ENCODE data around the gene VDR. TPM values are rescaled to one million over a fixed set of nuclear protein-coding genes. Genes with fewer than 3 reads are reported as not detected.

The VDR gene
- total and polyA plus RNA-seq, 2 donors (not counting 1 experiment from before 2014, with no cell fraction given): 0.37 to 0.42 TPM

GRCh38 chr12:47889040-47889439, 15.8 kb downstream of the VDR start:
- H3K27me3 Mint-ChIP-seq: peaks cover 5% of the 10 kb centered on the region
- Histone ChIP-seq H3K4me2 (replicated peaks; ENCODE audit: low read depth, low read length, poor library complexity, severe bottlenecking) (no peak overlapping the region), H3K4me3 (ENCODE audit: control extremely low read depth in 1 of 5, extremely low read depth in 1 of 5, insufficient read depth in 1 of 5, low read depth in 2 of 5, low read length in 4 of 5) (no peak overlapping the region), H3K36me3 (replicated peaks in 1 of 2; ENCODE audit: control extremely low read depth in 1 of 2, control insufficient read depth in 1 of 2, extremely low read depth in 1 of 2, insufficient read depth in 2 of 2, low read length in 1 of 2) (no peaks in the 10 kb centered on the region), H3K9me3 (ENCODE audit: control extremely low read depth in 1 of 3, control insufficient read depth in 2 of 3, insufficient read depth in 1 of 3, low read length in 2 of 3) (no peaks in the 10 kb centered on the region), H3K9ac (ENCODE audit: low read length) (no peak overlapping the region), H3K79me2 (ENCODE audit: control insufficient read depth, insufficient read depth, low read length) (no peaks in the 10 kb centered on the region), H3K27ac (ENCODE audit: low read length in 2 of 2) (no peak overlapping the region), H2AFZ (ENCODE audit: insufficient read depth, low read depth, low read length, poor library complexity, severe bottlenecking) (peak overlapping the region; percentile 3), H3K4me1 (ENCODE audit: control insufficient read depth in 2 of 2, insufficient read depth in 2 of 2, low read length in 2 of 2) (peaks cover 6 to 15% of the 10 kb centered on the region in 2 donors), H3K27me3 (replicated peaks in 1 of 4; ENCODE audit: control extremely low read depth in 1 of 4, control insufficient read depth in 3 of 4, insufficient read depth in 4 of 4, low read length in 3 of 4) (no peaks in the 10 kb centered on the region), H4K20me1 (ENCODE audit: control insufficient read depth, insufficient read depth, low read length, poor library complexity, severe bottlenecking) (no peaks in the 10 kb centered on the region)
- TF ChIP-seq EZH2 (IDR thresholded peaks at IDR 0.05; ENCODE audit: borderline replicate concordance, insufficient read depth, low read depth, low read length, poor library complexity, severe bottlenecking) (no peak), CTCF (IDR thresholded peaks at IDR 0.05) (no peak)
- POLR2A ChIA-PET: no interaction called here
- peaks cover 10% of the 10 kb centered on the region for H3K4me1 Mint-ChIP-seq
- no peak overlapping the region for H3K4me3 Mint-ChIP-seq
- DNase-seq (no peak), ATAC-seq (ENCODE audit: low read depth) (peak; percentile 43)
- intact Hi-C loops (cut with micrococcal nuclease): no loop called here
- no peaks in the 10 kb centered on the region for H3K9me3 Mint-ChIP-seq (ENCODE audit: insufficient read depth)
- CTCF ChIA-PET: no interaction called here
- H3K27ac Mint-ChIP-seq: no peak overlapping the region
- no CpG with 5 or more reads among the region's 4 CpGs for WGBS (ENCODE audit: insufficient coverage)

- H3K9me3 Mint-ChIP-seq (ENCODE audit: insufficient read depth): no peaks in the 10 kb centered on the region
- Histone ChIP-seq H3K27ac (ENCODE audit: low read length in 2 of 2) (no peak overlapping the region), H2AFZ (ENCODE audit: insufficient read depth, low read depth, low read length, poor library complexity, severe bottlenecking) (no peak overlapping the region), H3K36me3 (replicated peaks in 1 of 2; ENCODE audit: control extremely low read depth in 1 of 2, control insufficient read depth in 1 of 2, extremely low read depth in 1 of 2, insufficient read depth in 2 of 2, low read length in 1 of 2) (no peaks in the 10 kb centered on the region), H3K79me2 (ENCODE audit: control insufficient read depth, insufficient read depth, low read length) (no peaks in the 10 kb centered on the region), H3K9me3 (ENCODE audit: control extremely low read depth in 1 of 3, control insufficient read depth in 2 of 3, insufficient read depth in 1 of 3, low read length in 2 of 3) (no peaks in the 10 kb centered on the region), H3K4me1 (ENCODE audit: control insufficient read depth in 2 of 2, insufficient read depth in 2 of 2, low read length in 2 of 2) (peaks cover 5 to 19% of the 10 kb centered on the region in 2 donors), H3K9ac (ENCODE audit: low read length) (no peak overlapping the region), H3K27me3 (replicated peaks in 1 of 4; ENCODE audit: control extremely low read depth in 1 of 4, control insufficient read depth in 3 of 4, insufficient read depth in 4 of 4, low read length in 3 of 4) (peaks cover 0 to 6% (median 0%) of the 10 kb centered on the region in 4 experiments), H3K4me3 (ENCODE audit: control extremely low read depth in 1 of 5, extremely low read depth in 1 of 5, insufficient read depth in 1 of 5, low read depth in 2 of 5, low read length in 4 of 5) (no peak overlapping the region), H4K20me1 (ENCODE audit: control insufficient read depth, insufficient read depth, low read length, poor library complexity, severe bottlenecking) (no peaks in the 10 kb centered on the region), H3K4me2 (replicated peaks; ENCODE audit: low read depth, low read length, poor library complexity, severe bottlenecking) (no peak overlapping the region)
- WGBS (ENCODE audit: insufficient coverage): 94% methylated on average over 9 of the region's 9 CpGs
- peaks cover 8% of the 10 kb centered on the region for H3K27me3 Mint-ChIP-seq
- TF ChIP-seq CTCF (IDR thresholded peaks at IDR 0.05) (no peak), EZH2 (IDR thresholded peaks at IDR 0.05; ENCODE audit: borderline replicate concordance, insufficient read depth, low read depth, low read length, poor library complexity, severe bottlenecking) (no peak)
- ATAC-seq (ENCODE audit: low read depth) (no peak), DNase-seq (no peak)
- POLR2A ChIA-PET: no interaction called here
- no peak overlapping the region for H3K27ac Mint-ChIP-seq
- peaks cover 9% of the 10 kb centered on the region for H3K4me1 Mint-ChIP-seq
- CTCF ChIA-PET: no interaction called here
- intact Hi-C loops (cut with micrococcal nuclease): no loop called here
- H3K4me3 Mint-ChIP-seq: no peak overlapping the region
These were observed 16.5 kb downstream of the VDR start for GRCh38 chr12:47888153-47888819.
